NCI-H524 (cell line): ENCODE results near the gene VMP1.
"Not testable (repeated sequence)": the region's sequence is repeated elsewhere in the genome, so short reads cannot be mapped to it uniquely, and the experiment has no call there.

Experiments
- DNase-seq, 2 experiments: peaks; one replicate each; lab custom pipeline; 2025; lab: John Stamatoyannopoulos, UW

Gene VMP1

GRCh38 chr17:59812139-59812538 lies 104.7 kb downstream of the VMP1 start:
- no peak for DNase-seq

DNA sequence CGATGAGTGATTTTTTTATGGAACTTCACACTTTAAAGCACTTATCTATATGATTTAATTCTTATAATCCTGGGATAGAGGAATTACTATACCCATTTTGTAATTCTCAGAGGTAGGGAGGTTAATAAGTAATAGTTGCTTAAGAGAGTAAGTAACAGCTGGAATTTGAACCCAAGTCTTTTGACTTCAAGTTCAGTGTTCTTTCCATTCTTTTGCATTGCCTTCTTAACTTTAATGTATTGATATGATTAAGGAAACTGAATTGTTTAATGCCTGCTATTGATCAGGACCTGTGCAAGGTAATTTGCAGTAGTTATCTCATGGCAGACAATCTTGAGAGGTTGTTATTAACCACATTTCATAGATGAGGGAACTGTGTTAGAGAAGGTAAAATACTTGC lies 106.8 kb downstream of the VMP1 start:
- DNase-seq = no peak

DNA sequence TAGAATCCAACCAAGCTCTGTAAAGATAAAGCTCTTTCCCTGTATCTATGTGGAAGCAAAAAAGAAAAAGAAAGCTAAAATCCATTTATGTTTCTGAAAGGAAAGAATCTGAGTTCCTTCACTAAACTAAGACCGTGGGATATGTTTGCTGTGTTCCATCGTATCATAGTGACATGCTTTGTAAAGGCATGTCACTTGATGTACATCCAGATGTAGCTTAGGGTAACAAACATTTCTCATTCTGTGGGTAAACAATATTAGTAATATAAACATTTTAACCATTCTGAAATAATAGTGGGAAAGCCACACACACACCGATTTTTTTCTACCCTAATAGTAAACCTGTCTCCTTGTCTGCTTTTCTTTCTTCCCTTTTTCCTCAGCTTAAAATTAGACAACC lies 107.2 kb downstream of the VMP1 start:
- DNase-seq = no peak

DNA sequence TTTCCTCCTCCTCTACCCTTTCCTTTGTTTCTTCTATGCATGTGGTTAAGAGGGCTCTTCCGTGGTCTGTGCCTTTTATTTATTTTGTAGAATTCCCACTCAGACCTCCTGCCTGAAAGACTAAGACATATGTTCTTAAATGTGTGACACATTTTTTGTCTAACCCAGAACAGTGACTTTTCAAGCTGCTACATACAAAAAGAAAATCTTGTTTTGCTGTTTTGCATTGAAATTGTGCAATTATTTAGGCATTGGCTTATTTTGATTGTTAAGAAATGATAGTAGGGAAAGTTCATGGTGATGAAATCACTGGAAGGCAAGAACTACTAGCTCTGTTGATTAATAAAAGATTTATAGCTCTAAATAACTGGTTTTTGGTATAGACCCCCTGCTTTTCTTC lies 108.5 kb downstream of the VMP1 start:
- DNase-seq = no peak

- no peak for DNase-seq
Measured at GRCh38 chr17:59825533-59826322, 118.3 kb downstream of the VMP1 start.

- DNase-seq = peak in 1 of 2 experiments; percentile 31
Measured at GRCh38 chr17:59826706-59827453, 119.4 kb downstream of the VMP1 start.

GRCh38 chr17:59827721-59828477 lies 120.4 kb downstream of the VMP1 start:
- DNase-seq = peak in 1 of 2 experiments; percentile 67

GRCh38 chr17:59828478-59828760 lies 121.0 kb downstream of the VMP1 start:
- DNase-seq = peak; percentile 36 to 93

DNA sequence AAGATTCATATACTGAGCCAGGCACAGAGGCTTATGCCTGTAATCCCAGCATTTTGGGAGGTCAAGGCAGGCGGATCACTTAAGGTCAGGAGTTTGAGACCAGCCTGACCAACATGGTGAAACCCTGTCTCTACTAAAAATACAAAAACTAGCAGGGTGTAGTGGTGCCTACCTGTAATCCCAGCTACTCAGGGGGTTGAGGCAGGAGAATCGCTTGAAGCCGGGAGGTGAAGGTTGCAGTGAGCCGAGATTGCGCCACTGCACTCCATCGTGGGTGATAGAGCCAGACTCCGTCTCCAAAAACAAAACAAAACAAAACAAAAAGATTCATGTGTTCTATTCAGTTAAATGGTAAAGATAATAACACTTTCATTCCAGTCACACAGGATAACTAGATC lies 121.4 kb downstream of the VMP1 start:
- not testable (repeated sequence) for DNase-seq

GRCh38 chr17:59829217-59830006 lies 122.0 kb downstream of the VMP1 start:
- peak; percentile 91 to 97 for DNase-seq

DNA sequence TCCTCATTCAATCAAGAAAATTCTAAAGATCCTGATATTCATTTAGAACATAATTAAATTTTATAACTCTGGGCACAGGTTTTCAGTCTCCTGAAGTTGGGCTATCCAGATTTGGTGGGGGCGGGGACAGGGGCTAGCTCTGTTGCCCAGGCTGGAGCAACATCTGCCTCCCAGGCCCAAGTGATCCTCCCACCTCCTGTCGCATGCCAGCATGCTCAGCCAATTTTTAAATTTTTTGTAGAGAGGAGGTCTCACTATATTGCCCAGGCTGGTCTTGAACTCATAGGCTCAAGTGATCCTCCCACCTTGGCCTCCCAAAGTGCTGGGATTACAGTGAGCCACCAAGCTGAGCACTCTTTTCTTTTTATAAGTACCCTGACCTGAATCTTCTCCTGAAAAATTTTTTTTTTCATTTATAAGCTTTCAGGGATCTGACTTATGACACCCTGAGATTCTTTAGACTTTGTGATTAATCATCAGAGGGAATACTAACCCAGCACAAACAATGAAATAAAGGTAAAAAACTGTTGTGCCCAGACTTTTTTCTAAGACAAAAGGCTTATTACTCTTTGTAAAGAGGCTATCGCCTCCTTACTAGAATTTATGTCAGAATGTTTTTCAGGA lies 122.7 kb downstream of the VMP1 start:
- peak; percentile 57 to 86 for DNase-seq

DNA sequence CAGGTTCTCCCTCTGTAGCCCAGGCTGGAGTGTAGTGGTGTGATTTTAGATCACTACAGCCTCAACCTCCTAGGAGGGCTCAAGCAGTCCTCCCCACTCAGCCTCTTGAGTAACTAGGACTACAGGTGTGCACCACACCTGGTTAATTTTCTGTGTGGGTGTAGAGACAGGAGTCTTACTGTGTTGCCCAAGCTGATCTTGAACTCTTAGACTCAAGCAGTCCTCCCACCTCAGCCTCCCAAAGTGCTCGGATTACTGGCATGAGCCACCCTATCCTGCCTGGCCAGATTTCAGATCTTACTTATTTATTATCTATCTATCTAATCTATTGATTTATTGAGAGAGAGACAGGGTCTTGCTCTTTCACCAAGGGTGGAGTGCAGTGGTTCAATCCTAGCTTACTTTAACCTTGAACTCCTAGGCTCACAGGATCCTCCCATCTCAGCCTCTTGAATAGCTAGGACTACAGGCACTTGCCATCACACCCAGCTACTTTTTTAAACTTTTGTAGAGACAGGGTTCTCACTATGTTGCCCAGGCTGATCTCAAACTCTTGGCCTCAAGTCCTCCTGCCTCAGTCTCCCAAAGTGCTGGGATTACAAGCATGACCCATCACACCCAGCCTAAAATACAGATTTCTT lies 123.5 kb downstream of the VMP1 start:
- DNase-seq = no peak

DNA sequence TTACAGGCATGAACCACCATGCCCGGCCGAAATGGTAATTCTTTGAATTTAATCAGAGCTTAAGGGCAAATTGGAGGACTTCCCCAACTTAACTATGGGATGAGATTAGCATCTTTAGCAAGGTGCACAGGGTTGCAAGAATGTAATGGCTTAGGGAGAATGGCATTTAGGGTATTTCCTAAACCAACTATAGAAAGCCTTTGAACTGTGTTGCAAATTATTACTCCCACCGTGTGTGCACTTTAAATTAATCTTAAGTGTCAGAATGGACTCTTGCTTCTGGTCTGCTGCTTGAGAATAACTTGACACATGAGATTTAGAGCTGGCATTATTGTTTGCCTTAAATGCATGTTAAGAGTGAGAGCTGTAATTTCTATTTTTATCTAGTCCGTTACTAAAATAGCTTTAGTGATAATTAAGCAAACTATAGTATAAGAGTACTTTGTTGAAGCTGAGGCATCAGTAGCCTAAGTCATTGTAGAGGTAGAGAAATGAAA lies 125.5 kb downstream of the VMP1 start:
- no peak for DNase-seq

DNA sequence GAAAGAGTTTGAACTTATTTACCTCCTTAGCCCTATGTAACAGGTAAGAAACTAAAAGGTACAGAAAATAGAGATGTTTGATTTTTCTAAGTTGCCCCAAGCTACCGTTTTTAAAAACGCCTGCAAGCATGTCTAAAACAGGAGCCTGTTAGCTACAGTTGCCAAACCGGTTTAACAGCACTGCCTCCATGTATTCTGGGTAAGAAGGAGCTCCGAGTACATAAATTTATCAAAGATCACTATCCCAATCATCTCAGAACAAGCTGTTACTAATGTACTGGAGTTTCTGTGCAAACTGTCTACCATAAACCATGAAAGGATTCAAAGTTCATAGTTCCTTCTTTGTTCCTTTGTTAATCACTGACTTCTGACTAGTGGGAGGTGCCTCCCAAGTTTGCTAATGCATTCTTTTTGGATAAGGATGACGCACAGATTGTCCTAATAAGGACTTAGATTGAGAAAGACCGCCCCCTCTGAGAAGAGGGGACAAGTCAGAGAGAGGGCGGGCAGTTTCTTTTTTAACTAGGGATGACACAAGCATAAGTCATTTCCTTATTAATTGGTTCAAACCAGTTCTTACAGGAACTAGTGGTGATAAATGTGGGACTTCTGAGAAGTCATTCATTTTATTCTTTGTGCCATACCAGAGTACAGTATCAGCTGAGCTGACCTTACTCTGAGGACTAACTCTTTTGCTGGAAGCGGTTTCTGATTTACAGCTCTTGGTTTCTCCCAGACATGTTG lies 130.0 kb downstream of the VMP1 start:
- peak; percentile 40 to 62 for DNase-seq

- no peak for DNase-seq
Measured at GRCh38 chr17:59838052-59838916, 130.8 kb downstream of the VMP1 start.

DNA sequence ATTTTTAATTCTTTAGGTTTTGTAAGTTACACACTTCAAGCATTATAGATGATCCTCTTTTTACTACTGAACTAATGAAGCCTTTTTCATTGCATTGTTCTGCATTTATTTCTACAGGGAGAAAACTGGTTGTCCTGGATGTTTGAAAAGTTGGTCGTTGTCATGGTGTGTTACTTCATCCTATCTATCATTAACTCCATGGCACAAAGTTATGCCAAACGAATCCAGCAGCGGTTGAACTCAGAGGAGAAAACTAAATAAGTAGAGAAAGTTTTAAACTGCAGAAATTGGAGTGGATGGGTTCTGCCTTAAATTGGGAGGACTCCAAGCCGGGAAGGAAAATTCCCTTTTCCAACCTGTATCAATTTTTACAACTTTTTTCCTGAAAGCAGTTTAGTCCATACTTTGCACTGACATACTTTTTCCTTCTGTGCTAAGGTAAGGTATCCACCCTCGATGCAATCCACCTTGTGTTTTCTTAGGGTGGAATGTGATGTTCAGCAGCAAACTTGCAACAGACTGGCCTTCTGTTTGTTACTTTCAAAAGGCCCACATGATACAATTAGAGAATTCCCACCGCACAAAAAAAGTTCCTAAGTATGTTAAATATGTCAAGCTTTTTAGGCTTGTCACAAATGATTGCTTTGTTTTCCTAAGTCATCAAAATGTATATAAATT lies 132.3 kb downstream of the VMP1 start:
- no peak for DNase-seq

DNA sequence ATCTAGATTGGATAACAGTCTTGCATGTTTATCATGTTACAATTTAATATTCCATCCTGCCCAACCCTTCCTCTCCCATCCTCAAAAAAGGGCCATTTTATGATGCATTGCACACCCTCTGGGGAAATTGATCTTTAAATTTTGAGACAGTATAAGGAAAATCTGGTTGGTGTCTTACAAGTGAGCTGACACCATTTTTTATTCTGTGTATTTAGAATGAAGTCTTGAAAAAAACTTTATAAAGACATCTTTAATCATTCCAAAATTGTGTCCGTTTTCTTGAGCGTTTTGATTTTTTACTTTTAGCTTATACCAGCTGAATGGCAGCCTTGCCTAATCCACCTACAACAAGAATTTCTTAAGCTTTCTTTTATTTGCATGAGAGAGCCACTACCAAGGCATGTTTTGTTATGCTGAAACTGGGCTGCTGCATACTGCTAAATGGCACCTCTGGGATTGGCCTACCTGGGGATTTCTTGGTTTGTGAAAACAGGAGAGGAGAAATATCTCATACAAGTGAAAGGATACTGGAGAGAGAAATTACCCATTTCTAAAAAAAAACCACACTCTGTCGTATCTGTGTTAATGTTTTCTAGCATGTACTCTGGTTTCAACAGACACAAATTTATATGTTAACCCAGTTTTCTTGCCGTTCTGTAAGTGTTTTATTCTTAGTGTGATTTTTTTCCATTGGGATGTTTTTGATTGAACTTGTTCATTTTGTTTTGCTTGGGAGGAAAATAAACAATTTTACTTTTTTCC lies 133.1 kb downstream of the VMP1 start:
- DNase-seq = no peak
